Activated T-helper 1 cell treated with Interleukin-2 at 50 U/mL for 16 hours (primary cell): ENCODE results near the gene ANKHD1.

Source experiments
- DNase-seq: peaks from one replicate; pipeline ENCODE4 v3.0.0-alpha.2; 2020; ENCODE audit warnings: low read depth

The ANKHD1 gene

GRCh38 chr5:140401362-140402257 lies at the start of gene ANKHD1:
ANKHD1 (plus strand) TSS chr5:140401833; CDS start chr5:140401968, 135 bp downstream.
- DNase-seq: peak; percentile 96

- DNase-seq: no peak
Observed at GRCh38 chr5:140355546-140355945, 46.1 kb upstream of the ANKHD1 start.

- no peak for DNase-seq
Observed at GRCh38 chr5:140356853-140357725, 44.5 kb upstream of the ANKHD1 start.

- DNase-seq: peak; percentile 50
Observed at GRCh38 chr5:140357726-140358093, 43.9 kb upstream of the ANKHD1 start.

GRCh38 chr5:140358738-140359310 lies 42.8 kb upstream of the ANKHD1 start:
- DNase-seq: no peak

GRCh38 chr5:140360101-140360500 lies 41.5 kb upstream of the ANKHD1 start, which contains the start of gene SLC4A9:
SLC4A9 (plus strand) TSS chr5:140360194; CDS start chr5:140360237, 43 bp downstream.
- DNase-seq: no peak

GRCh38 chr5:140360681-140361479 lies 40.8 kb upstream of the ANKHD1 start:
- DNase-seq: no peak

GRCh38 chr5:140361901-140362300 lies 39.7 kb upstream of the ANKHD1 start:
- DNase-seq: no peak

GRCh38 chr5:140362311-140362710 lies 39.3 kb upstream of the ANKHD1 start:
- no peak for DNase-seq

- DNase-seq: peak; percentile 67
Observed at GRCh38 chr5:140362875-140363630, 38.6 kb upstream of the ANKHD1 start.

- no peak for DNase-seq
Observed at GRCh38 chr5:140363631-140364471, 37.8 kb upstream of the ANKHD1 start.

- no peak for DNase-seq
Observed at GRCh38 chr5:140364472-140364765, 37.2 kb upstream of the ANKHD1 start.

GRCh38 chr5:140365282-140365681 lies 36.4 kb upstream of the ANKHD1 start:
- DNase-seq: no peak

- DNase-seq: no peak
Observed at GRCh38 chr5:140365941-140366340, 35.7 kb upstream of the ANKHD1 start.

- no peak for DNase-seq
Observed at GRCh38 chr5:140366589-140367255, 34.9 kb upstream of the ANKHD1 start.

- no peak for DNase-seq
Observed at GRCh38 chr5:140367256-140368013, 34.2 kb upstream of the ANKHD1 start.

- DNase-seq: no peak
Observed at GRCh38 chr5:140371356-140372151, 30.1 kb upstream of the ANKHD1 start.

GRCh38 chr5:140372971-140373487 lies 28.6 kb upstream of the ANKHD1 start:
- DNase-seq: no peak
